CD4-positive, alpha-beta T cell treated with Interferon alpha-2 for 1 hour (primary cell): Measurements from ENCODE around the gene ZC3H12A.

ENCODE experiments used
- DNase-seq, 2 donors: peaks; one replicate each; pipeline ENCODE4 v3.0.0-alpha.2; 2020 to 2022

The ZC3H12A gene

GRCh38 chr1:37456614-37457013, 17.8 kb upstream of the ZC3H12A start:
- no peak for DNase-seq

GRCh38 chr1:37458551-37458950, 15.8 kb upstream of the ZC3H12A start:
- DNase-seq, result peak in 1 of 2 donors; percentile 33

- DNase-seq, result no peak
Measured at GRCh38 chr1:37461698-37462436, 12.5 kb upstream of the ZC3H12A start.

GRCh38 chr1:37464443-37464842, 9.9 kb upstream of the ZC3H12A start:
- no peak for DNase-seq

- no peak for DNase-seq
Measured at GRCh38 chr1:37465593-37466517, 8.5 kb upstream of the ZC3H12A start.

- no peak for DNase-seq
Measured at GRCh38 chr1:37468037-37468436, 6.3 kb upstream of the ZC3H12A start.

GRCh38 chr1:37469386-37469785, 5.0 kb upstream of the ZC3H12A start:
- no peak for DNase-seq

GRCh38 chr1:37471345-37472231, 2.8 kb upstream of the ZC3H12A start:
- DNase-seq, result no peak

- no peak for DNase-seq
Measured at GRCh38 chr1:37472281-37472680, 2.1 kb upstream of the ZC3H12A start.

GRCh38 chr1:37472994-37473393, 1.4 kb upstream of the ZC3H12A start:
- DNase-seq, result peak in 1 of 2 donors; percentile 39

GRCh38 chr1:37473431-37474045, 842 bp upstream of the ZC3H12A start:
- DNase-seq, result peak; percentile 43 to 70

- no peak for DNase-seq
Measured at GRCh38 chr1:37474697-37475379, 458 bp downstream of the ZC3H12A start.

- peak in 1 of 2 donors; percentile 21 for DNase-seq
Measured at GRCh38 chr1:37475380-37476086, 1.2 kb downstream of the ZC3H12A start.

- DNase-seq, result peak in 1 of 2 donors; percentile 20
Measured at GRCh38 chr1:37476087-37476452, 1.7 kb downstream of the ZC3H12A start.

- no peak for DNase-seq
Measured at GRCh38 chr1:37476460-37477197, 2.2 kb downstream of the ZC3H12A start.

- DNase-seq, result peak; percentile 88 to 92
Measured at GRCh38 chr1:37477198-37477931, 3.0 kb downstream of the ZC3H12A start.

GRCh38 chr1:37477946-37478345, 3.6 kb downstream of the ZC3H12A start:
- DNase-seq, result peak in 1 of 2 donors; percentile 22

GRCh38 chr1:37478451-37478881, 4.1 kb downstream of the ZC3H12A start:
- peak; percentile 37 to 50 for DNase-seq

- peak; percentile 45 to 73 for DNase-seq
Measured at GRCh38 chr1:37478890-37479254, 4.5 kb downstream of the ZC3H12A start.
